Measurements from ENCODE around the gene TLE6.
A peak's percentile ranks its signal among the peaks of the same experiment; 100 is the strongest.

Gene TLE6

GRCh38 chr19:3026768-3027167 is 49.4 kb downstream of the TLE6 start:
- no peaks in the 10 kb centered on the region for H3K9me3 ChIP-seq
- H3K36me3 ChIP-seq: no peaks in the 10 kb centered on the region
- no peak overlapping the region for H3K4me3 ChIP-seq (ENCODE audit: low read depth, low read length)
- peaks cover 9% of the 10 kb centered on the region for H3K4me1 ChIP-seq
- H3K27me3 ChIP-seq: peaks cover 28% of the 10 kb centered on the region
- no peak for DNase-seq
- no peak for TF ChIP-seq CTCF (IDR thresholded peaks at IDR 0.05; ENCODE audit: low read depth, low read length)

- Histone ChIP-seq H3K9me3 (no peaks in the 10 kb centered on the region), H3K36me3 (no peaks in the 10 kb centered on the region), H3K27me3 (peaks cover 28% of the 10 kb centered on the region), H3K4me3 (ENCODE audit: low read depth, low read length) (no peak overlapping the region), H3K4me1 (peaks cover 9% of the 10 kb centered on the region)
- no peak for TF ChIP-seq CTCF (IDR thresholded peaks at IDR 0.05; ENCODE audit: low read depth, low read length)
- no peak for DNase-seq
Measured at GRCh38 chr19:3027292-3027691, 49.9 kb downstream of the TLE6 start.

GRCh38 chr19:3027981-3028304 is 50.6 kb downstream of the TLE6 start:
- H3K9me3 ChIP-seq: no peaks in the 10 kb centered on the region
- H3K36me3 ChIP-seq: no peaks in the 10 kb centered on the region
- no peak overlapping the region for H3K4me3 ChIP-seq (ENCODE audit: low read depth, low read length)
- DNase-seq: no peak
- H3K27me3 ChIP-seq: peaks cover 28% of the 10 kb centered on the region
- TF ChIP-seq CTCF (IDR thresholded peaks at IDR 0.05; ENCODE audit: low read depth, low read length): no peak
- H3K4me1 ChIP-seq: peaks cover 9% of the 10 kb centered on the region

- no peak for TF ChIP-seq CTCF (IDR thresholded peaks at IDR 0.05; ENCODE audit: low read depth, low read length)
- H3K4me3 ChIP-seq (ENCODE audit: low read depth, low read length): peak overlapping the region; percentile 35; the same call in 1 of the 2 replicates
- peaks cover 28% of the 10 kb centered on the region for H3K27me3 ChIP-seq
Measured at GRCh38 chr19:3028305-3029064, 51.1 kb downstream of the TLE6 start.

GRCh38 chr19:3029065-3029923 is 51.9 kb downstream of the TLE6 start, which contains the start of gene TLE2:
TSS of gene TLE2 (minus strand) at chr19:3029280. CDS start at chr19:3028904, 376 bp downstream.
- no peak for TF ChIP-seq CTCF (IDR thresholded peaks at IDR 0.05; ENCODE audit: low read depth, low read length)
- DNase-seq: no peak
- H3K4me3 ChIP-seq (ENCODE audit: low read depth, low read length): peak within 1 kb of the TSS; percentile 35; the same call in 1 of the 2 replicates
- H3K36me3 ChIP-seq: no peaks in the 10 kb centered on the region
- H3K4me1 ChIP-seq: peaks cover 14% of the 10 kb centered on the region
- peaks cover 28% of the 10 kb centered on the region for H3K27me3 ChIP-seq
- no peaks in the 10 kb centered on the region for H3K9me3 ChIP-seq

More at GRCh38 chr19:3028305-3029064, 51.1 kb downstream of the TLE6 start:
- Histone ChIP-seq H3K9me3 (no peaks in the 10 kb centered on the region), H3K36me3 (no peaks in the 10 kb centered on the region), H3K4me1 (peaks cover 9% of the 10 kb centered on the region)
- no peak for DNase-seq

GRCh38 chr19:3031607-3031867 is 54.2 kb downstream of the TLE6 start:
- peaks cover 24% of the 10 kb centered on the region for H3K27me3 ChIP-seq
- peaks cover 9% of the 10 kb centered on the region for H3K4me1 ChIP-seq
- no peak overlapping the region for H3K4me3 ChIP-seq (ENCODE audit: low read depth, low read length)
- no peak for DNase-seq
- no peaks in the 10 kb centered on the region for H3K9me3 ChIP-seq
- TF ChIP-seq CTCF (IDR thresholded peaks at IDR 0.05; ENCODE audit: low read depth, low read length): no peak
- H3K36me3 ChIP-seq: no peaks in the 10 kb centered on the region

All from BE2C (cell line).